Suprapubic skin (tissue), 4 donors: Measurements from ENCODE around the gene ADGRB3. TPM values are rescaled to one million over a fixed set of nuclear protein-coding genes. Genes with fewer than 3 reads are reported as not detected.

Source experiments
- DNase-seq, 2 donors: peaks; one replicate each; pipeline ENCODE4 v3.0.0-alpha.2; 2019; ENCODE audit warnings: low spot score in 2 of 2
- H3K27ac ChIP-seq: fragments of 200-600 bp; sonication (generic); one replicate; pipeline ENCODE4 v1.5.1; 2019
- H3K27me3 ChIP-seq: fragments of 200-600 bp; sonication (generic); one replicate; pipeline ENCODE4 v1.5.1; 2019
- H3K36me3 ChIP-seq: fragments of 200-600 bp; sonication (generic); one replicate; pipeline ENCODE4 v1.5.1; 2019
- H3K4me1 ChIP-seq: fragments of 200-600 bp; sonication (generic); one replicate; pipeline ENCODE4 v1.5.1; 2019
- H3K4me3 ChIP-seq: fragments of 200-600 bp; sonication (generic); one replicate; pipeline ENCODE4 v1.5.1; 2019; ENCODE audit warnings: mild to moderate bottlenecking
- H3K9me3 ChIP-seq: fragments of 200-600 bp; sonication (generic); one replicate; pipeline ENCODE4 v1.5.1; 2019
- CTCF ChIP-seq, 2 donors: fragments of 200-600 bp in 1 of 2; fragments of 450-650 bp in 1 of 2; sonication (generic) in 1 of 2; IDR thresholded peaks; one replicate each; pipeline ENCODE4 v1.5.1; 2016 to 2019; ENCODE audit warnings: antibody characterized with exemption in 2 of 2, mild to moderate bottlenecking in 1 of 2, moderate library complexity in 1 of 2
- EP300 ChIP-seq: sonication (generic); formaldehyde crosslinking; IDR thresholded peaks from one replicate; pipeline ENCODE4 v1.6.1; 2017; ENCODE audit warnings: antibody characterized with exemption
- POLR2A ChIP-seq, 2 donors: fragments of 450-650 bp; IDR thresholded peaks; one replicate each; pipeline ENCODE4 v1.6.1; 2017; ENCODE audit warnings: antibody characterized with exemption in 2 of 2, mild to moderate bottlenecking in 2 of 2, moderate library complexity in 2 of 2
- POLR2AphosphoS5 ChIP-seq, 3 donors: sonication (generic); formaldehyde crosslinking; IDR thresholded peaks; one replicate each; pipeline ENCODE4 v1.6.1; 2017; ENCODE audit warnings: antibody characterized with exemption in 3 of 3
- WGBS: methylation state at CpG from one replicate; pipeline ENCODE4 v1.1.5; 2018; 5-methylcytosine and 5-hydroxymethylcytosine counted together
- total RNA-seq, 4 donors: library from RNA; depleted of rRNA; stranded (reverse); fragments of >200 nt; gene quantifications; one replicate each; pipeline ENCODE4 v1.1.0, GENCODE V29; 2016

ADGRB3 gene
- total RNA-seq, 4 donors from 2014 or later, result 0.42 to 2.2 (median 1.3) TPM

- no peaks in the 10 kb centered on the region for H3K36me3 ChIP-seq
- H3K9me3 ChIP-seq, result no peaks in the 10 kb centered on the region
- TF ChIP-seq POLR2A (IDR thresholded peaks at IDR 0.05), result no peak
- TF ChIP-seq CTCF (IDR thresholded peaks at IDR 0.05), result no peak
- TF ChIP-seq EP300, result no peak
- no peak for TF ChIP-seq POLR2AphosphoS5 (IDR thresholded peaks at IDR 0.05)
- 88% methylated on average over 3 of the region's 3 CpGs for WGBS
- no peak for DNase-seq
- no peaks in the 10 kb centered on the region for H3K4me1 ChIP-seq
- no peak overlapping the region for H3K4me3 ChIP-seq
- no peaks in the 10 kb centered on the region for H3K27me3 ChIP-seq
- no peak overlapping the region for H3K27ac ChIP-seq
Observed at GRCh38 chr6:69362209-69362608, 727.1 kb downstream of the ADGRB3 start.

- TF ChIP-seq CTCF (IDR thresholded peaks at IDR 0.05) (no peak), EP300 (no peak), POLR2AphosphoS5 (IDR thresholded peaks at IDR 0.05) (no peak), POLR2A (IDR thresholded peaks at IDR 0.05) (no peak)
Observed at GRCh38 chr6:69366831-69367230, 731.7 kb downstream of the ADGRB3 start.

GRCh38 chr6:69368613-69369012 is 733.5 kb downstream of the ADGRB3 start:
- no peaks in the 10 kb centered on the region for H3K9me3 ChIP-seq
- H3K27ac ChIP-seq, result no peak overlapping the region
- H3K36me3 ChIP-seq, result no peaks in the 10 kb centered on the region
- H3K4me1 ChIP-seq, result no peaks in the 10 kb centered on the region
- WGBS, result 79% methylated on average over 1 of the region's 1 CpG
- H3K4me3 ChIP-seq, result no peak overlapping the region
- no peaks in the 10 kb centered on the region for H3K27me3 ChIP-seq
- TF ChIP-seq POLR2A (IDR thresholded peaks at IDR 0.05) (no peak), POLR2AphosphoS5 (IDR thresholded peaks at IDR 0.05) (no peak), CTCF (IDR thresholded peaks at IDR 0.05) (no peak), EP300 (no peak)
- DNase-seq, result no peak

More at GRCh38 chr6:69366831-69367230, 731.7 kb downstream of the ADGRB3 start:
- 75% methylated on average over 1 of the region's 1 CpG for WGBS
- no peak overlapping the region for H3K4me3 ChIP-seq
- H3K9me3 ChIP-seq, result no peaks in the 10 kb centered on the region
- H3K27me3 ChIP-seq, result no peaks in the 10 kb centered on the region
- DNase-seq, result no peak
- no peaks in the 10 kb centered on the region for H3K36me3 ChIP-seq
- H3K4me1 ChIP-seq, result no peaks in the 10 kb centered on the region
- no peak overlapping the region for H3K27ac ChIP-seq

- Histone ChIP-seq H3K36me3 (no peaks in the 10 kb centered on the region), H3K27me3 (no peaks in the 10 kb centered on the region), H3K9me3 (no peaks in the 10 kb centered on the region), H3K27ac (no peak overlapping the region), H3K4me3 (no peak overlapping the region), H3K4me1 (no peaks in the 10 kb centered on the region)
- no peak for DNase-seq
- 81% methylated on average over 3 of the region's 3 CpGs for WGBS
- TF ChIP-seq CTCF (IDR thresholded peaks at IDR 0.05) (no peak), EP300 (no peak), POLR2AphosphoS5 (IDR thresholded peaks at IDR 0.05) (no peak), POLR2A (IDR thresholded peaks at IDR 0.05) (no peak)
Observed at GRCh38 chr6:69370763-69371162, 735.7 kb downstream of the ADGRB3 start.

GRCh38 chr6:69378326-69378725 is 743.2 kb downstream of the ADGRB3 start:
- Histone ChIP-seq H3K27me3 (no peaks in the 10 kb centered on the region), H3K36me3 (no peaks in the 10 kb centered on the region), H3K4me3 (no peak overlapping the region), H3K4me1 (no peaks in the 10 kb centered on the region), H3K9me3 (no peaks in the 10 kb centered on the region), H3K27ac (no peak overlapping the region)
- TF ChIP-seq CTCF (IDR thresholded peaks at IDR 0.05) (no peak), EP300 (no peak), POLR2A (IDR thresholded peaks at IDR 0.05) (no peak), POLR2AphosphoS5 (IDR thresholded peaks at IDR 0.05) (no peak)
- WGBS, result 74% methylated on average over 1 of the region's 1 CpG
- DNase-seq, result no peak
